ENCODE results near the gene RGS3.

The RGS3 gene

GRCh38 chr9:113497051-113497450 is 33.5 kb downstream of the RGS3 start:
- no peak for DNase-seq
- H3K9me3 ChIP-seq, result no peaks in the 10 kb centered on the region
- no peaks in the 10 kb centered on the region for H3K27me3 ChIP-seq
- H3K4me1 ChIP-seq, result no peaks in the 10 kb centered on the region
- no peak overlapping the region for H3K4me3 ChIP-seq (ENCODE audit: low read depth, low read length)
- no peaks in the 10 kb centered on the region for H3K36me3 ChIP-seq
- no peak for TF ChIP-seq CTCF (IDR thresholded peaks at IDR 0.05; ENCODE audit: low read depth, low read length)

GRCh38 chr9:113499153-113499875 is 35.8 kb downstream of the RGS3 start:
- DNase-seq, result no peak
- Histone ChIP-seq H3K27me3 (no peaks in the 10 kb centered on the region), H3K36me3 (no peaks in the 10 kb centered on the region), H3K4me3 (ENCODE audit: low read depth, low read length) (no peak overlapping the region), H3K4me1 (no peaks in the 10 kb centered on the region), H3K9me3 (no peaks in the 10 kb centered on the region)
- TF ChIP-seq CTCF (IDR thresholded peaks at IDR 0.05; ENCODE audit: low read depth, low read length), result no peak

- Histone ChIP-seq H3K4me1 (no peaks in the 10 kb centered on the region), H3K9me3 (no peaks in the 10 kb centered on the region), H3K36me3 (no peaks in the 10 kb centered on the region), H3K4me3 (ENCODE audit: low read depth, low read length) (no peak overlapping the region), H3K27me3 (no peaks in the 10 kb centered on the region)
- no peak for TF ChIP-seq CTCF (IDR thresholded peaks at IDR 0.05; ENCODE audit: low read depth, low read length)
- DNase-seq, result no peak
Measured at GRCh38 chr9:113499876-113500497, 36.5 kb downstream of the RGS3 start.

GRCh38 chr9:113501129-113501686 is 37.7 kb downstream of the RGS3 start:
- DNase-seq, result no peak
- Histone ChIP-seq H3K4me1 (no peaks in the 10 kb centered on the region), H3K27me3 (no peaks in the 10 kb centered on the region), H3K4me3 (ENCODE audit: low read depth, low read length) (no peak overlapping the region), H3K36me3 (no peaks in the 10 kb centered on the region), H3K9me3 (no peaks in the 10 kb centered on the region)
- TF ChIP-seq CTCF (IDR thresholded peaks at IDR 0.05; ENCODE audit: low read depth, low read length), result no peak

- DNase-seq, result no peak
- TF ChIP-seq CTCF (IDR thresholded peaks at IDR 0.05; ENCODE audit: low read depth, low read length), result no peak
- Histone ChIP-seq H3K27me3 (no peaks in the 10 kb centered on the region), H3K36me3 (no peaks in the 10 kb centered on the region), H3K4me3 (ENCODE audit: low read depth, low read length) (no peak overlapping the region), H3K4me1 (no peaks in the 10 kb centered on the region), H3K9me3 (no peaks in the 10 kb centered on the region)
Measured at GRCh38 chr9:113501852-113502251, 38.3 kb downstream of the RGS3 start.

Data from BE2C (cell line).